K562 (cell line): ENCODE results near the gene NOS2. TPM values are rescaled to one million over a fixed set of nuclear protein-coding genes. Genes with fewer than 3 reads are reported as not detected.

Experiments
- ATF7 ChIP-seq: fragments of 450-650 bp; IDR thresholded peaks from 2 replicates; pipeline ENCODE4 v1.7.1; 2014; ENCODE audit warnings: mild to moderate bottlenecking, moderate library complexity
- CEBPZ ChIP-seq: fragments of 150-350 bp; IDR thresholded peaks from 2 replicates; pipeline ENCODE4 v1.6.1; 2014; ENCODE audit warnings: low read depth, mild to moderate bottlenecking, low read length, borderline replicate concordance
- CREB3 ChIP-seq: fragments of 450-650 bp; conservative IDR thresholded peaks from 2 replicates; pipeline ENCODE4 v1.6.1; 2016; ENCODE audit warnings: missing genetic modification characterization, low read depth, mild to moderate bottlenecking, missing compliant biosample characterization, moderate library complexity
- EP400 ChIP-seq: fragments of 450-650 bp; IDR thresholded peaks from 2 replicates; pipeline ENCODE4 v1.6.1; 2017; ENCODE audit warnings: antibody characterized with exemption, mild to moderate bottlenecking, moderate library complexity
- FOXO4 ChIP-seq: fragments of 450-650 bp; formaldehyde crosslinking; IDR thresholded peaks from 2 replicates; pipeline ENCODE4 v1.4.0; 2020; ENCODE audit warnings: mild to moderate bottlenecking, moderate library complexity
- HSF4 ChIP-seq: fragments of 250-450 bp; sonication (Bioruptor Pico); IDR thresholded peaks from 2 replicates; pipeline ENCODE4 v2.1.2; 2022; ENCODE audit warnings: mild to moderate bottlenecking, moderate library complexity, borderline replicate concordance
- NR4A1 ChIP-seq, 2 experiments: fragments of 250-450 bp in 1 of 2; fragments of 450-650 bp in 1 of 2; sonication (Bioruptor Pico) in 1 of 2; IDR thresholded peaks; 2 replicates each; pipeline versions ENCODE4 v1.4.0 to v1.6.1; 2016 to 2020; ENCODE audit warnings: mild to moderate bottlenecking in 2 of 2, missing compliant biosample characterization in 1 of 2, missing genetic modification characterization in 1 of 2, moderate library complexity in 1 of 2
- ZNF217 ChIP-seq: sonication (generic); formaldehyde crosslinking; IDR thresholded peaks from 2 replicates; pipeline ENCODE4 v1.8.0; 2022; ENCODE audit warnings: mild to moderate bottlenecking, missing genetic modification reagents
- ZNF431 ChIP-seq: sonication (generic); formaldehyde crosslinking; IDR thresholded peaks from 2 replicates; pipeline ENCODE4 v1.8.0; 2022; ENCODE audit warnings: mild to moderate bottlenecking, missing genetic modification reagents
- polyA plus RNA-seq, 8 experiments: library from polyadenylated mRNA; depleted of rRNA in 4 of 8; stranded (reverse) in 5 of 8; unstranded in 3 of 8; fragments of >200 nt; fragmentation: Nextera tagmentation in 2 of 8; fragmentation: Illumina TruSeq in 1 of 8; extraction: Ambion mirVana in 2 of 8; extraction: Trizol in 1 of 8; gene quantifications; 2 replicates each; pipeline versions ENCODE4 v1.2.1 to v1.2.3, GENCODE V29; 2011 to 2014; ENCODE audit warnings: inconsistent platforms in 1 of 8, missing spikeins in 1 of 8
- total RNA-seq, 7 experiments: library from RNA; depleted of rRNA in 6 of 7; stranded (reverse); fragments of >200 nt in 6 of 7; fragmentation: Illumina TruSeq in 2 of 7; extraction: Trizol in 2 of 7; gene quantifications; 2 replicates each; pipeline versions ENCODE4 v1.2.1 to v1.2.3, GENCODE V29; 2011 to 2021; ENCODE audit warnings: low replicate concordance in 1 of 7
- TF ChIP-seq, protein P1 (sequence below): fragments of 250-450 bp; sonication (Bioruptor Pico); IDR thresholded peaks from 2 replicates; pipeline ENCODE4 v1.8.0; 2022; ENCODE audit warnings: moderate library complexity, mild to moderate bottlenecking, inconsistent platforms
- TF ChIP-seq, protein P2 (sequence below), 2 experiments: IDR thresholded peaks; 2 replicates each; pipeline ENCODE4 v1.6.1; 2012; ENCODE audit warnings: improper control_type of control experiment in 2 of 2, low read depth in 2 of 2, low read length in 2 of 2, borderline replicate concordance in 1 of 2
- TF ChIP-seq, protein P3 (sequence below), 2 experiments: fragments of 450-650 bp in 1 of 2; IDR thresholded peaks; 2 replicates each; pipeline ENCODE4 v1.6.1; 2011 to 2017; ENCODE audit warnings: low read depth in 2 of 2, antibody characterized with exemption in 1 of 2, borderline replicate concordance in 1 of 2, low read length in 1 of 2, mild to moderate bottlenecking in 1 of 2, mixed read lengths in 1 of 2; ENCODE audit not compliant: control insufficient read depth in 1 of 2

The NOS2 gene
- total and polyA plus RNA-seq, 9 of the 15 experiments (the other 6 are each of a cell fraction or from before 2014, with no cell fraction given): not detected

DNA sequence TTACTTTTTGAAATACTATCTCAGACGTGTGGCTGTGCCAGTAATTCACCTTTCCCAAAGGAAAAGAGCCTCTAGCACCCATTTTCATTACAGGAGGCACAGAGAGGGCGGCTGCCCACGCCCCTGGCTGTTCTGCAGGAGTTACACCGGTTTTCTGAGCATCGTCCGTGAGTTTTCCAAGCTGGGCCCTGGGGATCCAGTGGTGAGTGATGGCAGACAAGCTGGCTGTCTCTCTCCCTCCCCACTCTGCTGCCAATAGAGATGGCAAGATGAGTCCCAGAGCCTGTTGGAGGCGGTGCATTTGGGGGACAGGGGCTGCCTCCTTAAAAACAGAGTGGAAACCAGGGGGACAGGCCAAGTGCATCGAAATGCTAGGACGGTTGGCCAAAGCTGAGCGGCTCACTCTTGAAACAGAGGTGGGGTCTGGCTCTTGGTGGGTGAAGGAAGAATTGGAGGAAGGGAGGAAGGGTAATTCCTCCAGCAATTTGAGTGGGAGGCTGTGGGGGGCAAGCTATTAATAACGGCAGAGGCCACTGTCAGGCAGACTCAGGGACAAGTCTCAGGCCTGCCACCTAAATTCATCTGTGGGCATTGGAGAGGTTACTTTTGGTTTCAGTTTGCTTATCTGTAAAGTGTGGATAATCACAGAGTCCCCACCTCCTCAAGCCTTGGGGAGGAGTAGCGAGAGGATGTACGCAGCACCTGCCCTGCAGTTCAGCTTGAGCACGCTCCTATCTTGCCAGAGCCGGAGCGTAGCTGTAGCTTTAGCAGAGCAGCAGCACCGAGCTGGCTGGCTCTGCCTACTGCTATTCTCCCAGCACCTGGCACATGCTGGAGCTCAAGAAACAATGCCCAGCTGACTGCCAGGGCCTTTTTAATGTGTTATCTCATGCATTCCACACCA, 7.5 kb upstream of the NOS2 start (continued):
- TF ChIP-seq FOXO4 (CRISPR knock-in tag) (no peak), NR4A1 (CRISPR knock-in tag; IDR thresholded peaks at IDR 0.05) (no peak), NR4A1 (tag; IDR thresholded peaks at IDR 0.05) (no peak), HSF4 (CRISPR knock-in tag) (no peak), CREB3 (tag) (0 out of 2 replicates have a peak, but pooled peaks have one; percentile 58), CEBPZ (no peak), ZNF431 (CRISPR knock-in tag) (no peak), ZNF217 (no peak), EP400 (no peak), ATF7 (0 out of 2 replicates have a peak, but pooled peaks have one; percentile 16)
- TF ChIP-seq, protein P1, sequence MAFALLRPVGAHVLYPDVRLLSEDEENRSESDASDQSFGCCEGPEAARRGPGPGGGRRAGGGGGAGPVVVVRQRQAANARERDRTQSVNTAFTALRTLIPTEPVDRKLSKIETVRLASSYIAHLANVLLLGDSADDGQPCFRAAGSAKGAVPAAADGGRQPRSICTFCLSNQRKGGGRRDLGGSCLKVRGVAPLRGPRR (CRISPR knock-in tag): no peak
- TF ChIP-seq, protein P2, sequence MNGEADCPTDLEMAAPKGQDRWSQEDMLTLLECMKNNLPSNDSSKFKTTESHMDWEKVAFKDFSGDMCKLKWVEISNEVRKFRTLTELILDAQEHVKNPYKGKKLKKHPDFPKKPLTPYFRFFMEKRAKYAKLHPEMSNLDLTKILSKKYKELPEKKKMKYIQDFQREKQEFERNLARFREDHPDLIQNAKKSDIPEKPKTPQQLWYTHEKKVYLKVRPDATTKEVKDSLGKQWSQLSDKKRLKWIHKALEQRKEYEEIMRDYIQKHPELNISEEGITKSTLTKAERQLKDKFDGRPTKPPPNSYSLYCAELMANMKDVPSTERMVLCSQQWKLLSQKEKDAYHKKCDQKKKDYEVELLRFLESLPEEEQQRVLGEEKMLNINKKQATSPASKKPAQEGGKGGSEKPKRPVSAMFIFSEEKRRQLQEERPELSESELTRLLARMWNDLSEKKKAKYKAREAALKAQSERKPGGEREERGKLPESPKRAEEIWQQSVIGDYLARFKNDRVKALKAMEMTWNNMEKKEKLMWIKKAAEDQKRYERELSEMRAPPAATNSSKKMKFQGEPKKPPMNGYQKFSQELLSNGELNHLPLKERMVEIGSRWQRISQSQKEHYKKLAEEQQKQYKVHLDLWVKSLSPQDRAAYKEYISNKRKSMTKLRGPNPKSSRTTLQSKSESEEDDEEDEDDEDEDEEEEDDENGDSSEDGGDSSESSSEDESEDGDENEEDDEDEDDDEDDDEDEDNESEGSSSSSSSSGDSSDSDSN (IDR thresholded peaks at IDR 0.05; ENCODE audit: borderline replicate concordance in 1 of 2, low read depth in 2 of 2, low read length in 2 of 2): 0 out of 4 replicates have a peak, but pooled peaks of 1 of the 2 experiments have one; percentile 31
- TF ChIP-seq, protein P3, sequence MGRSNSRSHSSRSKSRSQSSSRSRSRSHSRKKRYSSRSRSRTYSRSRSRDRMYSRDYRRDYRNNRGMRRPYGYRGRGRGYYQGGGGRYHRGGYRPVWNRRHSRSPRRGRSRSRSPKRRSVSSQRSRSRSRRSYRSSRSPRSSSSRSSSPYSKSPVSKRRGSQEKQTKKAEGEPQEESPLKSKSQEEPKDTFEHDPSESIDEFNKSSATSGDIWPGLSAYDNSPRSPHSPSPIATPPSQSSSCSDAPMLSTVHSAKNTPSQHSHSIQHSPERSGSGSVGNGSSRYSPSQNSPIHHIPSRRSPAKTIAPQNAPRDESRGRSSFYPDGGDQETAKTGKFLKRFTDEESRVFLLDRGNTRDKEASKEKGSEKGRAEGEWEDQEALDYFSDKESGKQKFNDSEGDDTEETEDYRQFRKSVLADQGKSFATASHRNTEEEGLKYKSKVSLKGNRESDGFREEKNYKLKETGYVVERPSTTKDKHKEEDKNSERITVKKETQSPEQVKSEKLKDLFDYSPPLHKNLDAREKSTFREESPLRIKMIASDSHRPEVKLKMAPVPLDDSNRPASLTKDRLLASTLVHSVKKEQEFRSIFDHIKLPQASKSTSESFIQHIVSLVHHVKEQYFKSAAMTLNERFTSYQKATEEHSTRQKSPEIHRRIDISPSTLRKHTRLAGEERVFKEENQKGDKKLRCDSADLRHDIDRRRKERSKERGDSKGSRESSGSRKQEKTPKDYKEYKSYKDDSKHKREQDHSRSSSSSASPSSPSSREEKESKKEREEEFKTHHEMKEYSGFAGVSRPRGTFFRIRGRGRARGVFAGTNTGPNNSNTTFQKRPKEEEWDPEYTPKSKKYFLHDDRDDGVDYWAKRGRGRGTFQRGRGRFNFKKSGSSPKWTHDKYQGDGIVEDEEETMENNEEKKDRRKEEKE (IDR thresholded peaks at IDR 0.05; ENCODE audit: borderline replicate concordance in 1 of 2, control insufficient read depth in 1 of 2, low read depth in 2 of 2, low read length in 1 of 2): no peak
